ENCODE measurements around the gene FAM193B. TPM values are rescaled to one million over a fixed set of nuclear protein-coding genes. Genes with fewer than 3 reads are reported as not detected.
A peak's percentile ranks its signal among the peaks of the same experiment; 100 is the strongest.

Gene FAM193B
- total and polyA plus RNA-seq, 7 experiments from 2014 or later: 4.1 to 275 (median 157) TPM

GRCh38 chr5:177470759-177471536 lies 83.4 kb downstream of the FAM193B start:
- no peaks in the 10 kb centered on the region for H3K27me3 ChIP-seq (ENCODE audit: control insufficient read depth in 2 of 2, insufficient read depth in 2 of 2, low read length in 2 of 2)
- ChIA-PET POLR2A (interaction anchor here (1.0 to 1.9 kb wide), 3 partner anchors 27 to 67 kb away, joined by 3 to 4 read pairs (median 4); no protein-coding TSS in a partner anchor), CTCF (interaction anchor here (0.5 to 1.6 kb wide), 3 partner anchors 16 to 89 kb away, joined by 3 to 5 read pairs (median 3); no protein-coding TSS in a partner anchor)
- Mint-ChIP-seq H3K4me3 (peak overlapping the region in 2 of 10 donors; percentile 29 to 43), H3K27ac (peak overlapping the region in 1 of 9 donors; percentile 52), H3K27me3 (peaks cover 0 to 9% (median 0%) of the 10 kb centered on the region in 5 donors), H3K4me1 (peaks cover 19 to 32% (median 28%) of the 10 kb centered on the region in 7 donors), H3K9me3 (no peaks in the 10 kb centered on the region), H3K36me3 (peaks cover 0 to under 1% (median 0%) of the 10 kb centered on the region in 5 donors)
- H3K27ac ChIP-seq (ENCODE audit: low read depth, low read length): no peak overlapping the region
- ATAC-seq (no peak), DNase-seq (no peak)
- peaks cover 9 to 24% of the 10 kb centered on the region in 2 donors for H3K4me1 ChIP-seq (ENCODE audit: control insufficient read depth in 2 of 2, insufficient read depth in 2 of 2, low read length in 2 of 2)
- H3K9me3 ChIP-seq (ENCODE audit: control insufficient read depth in 2 of 3, low read length in 3 of 3): no peaks in the 10 kb centered on the region
- no peaks in the 10 kb centered on the region for H3K36me3 ChIP-seq (ENCODE audit: control insufficient read depth in 2 of 3, insufficient read depth in 3 of 3, low read length in 3 of 3)
- H3K4me3 ChIP-seq (ENCODE audit: low read length): no peak overlapping the region
- intact Hi-C loops (cut with micrococcal nuclease): no loop called here

Other genes starting within 250 kb of the FAM193B start
- gene MXD3, start 242.7 kb downstream of the FAM193B start, total RNA-seq: 10 to 100 TPM in 4 of 5 experiments, 1 to 10 TPM in 1; 8.8 to 39.8 (median 18.3) TPM
- under 1 TPM; 0.63 to 0.75 TPM for gene MXD3, start 242.7 kb downstream of the FAM193B start, polyA plus RNA-seq
- gene LMAN2, start 202.9 kb downstream of the FAM193B start, total RNA-seq: 100 to 1,000 TPM in 2 of 5 experiments, 10 to 100 TPM in 3; 71.8 to 144 (median 99.7) TPM
- gene LMAN2, start 202.9 kb downstream of the FAM193B start, polyA plus RNA-seq: 100 to 1,000 TPM; 194 to 202 TPM
- 100 to 1,000 TPM in 3 of 5 experiments, 10 to 100 TPM in 2; 68.4 to 196 (median 112) TPM for gene RGS14, start 196.6 kb downstream of the FAM193B start, total RNA-seq
- gene RGS14, start 196.6 kb downstream of the FAM193B start, polyA plus RNA-seq: 100 to 1,000 TPM in 1 of 2 donors, 10 to 100 TPM in 1; 32.9 to 100 TPM
- gene SLC34A1, start 170.1 kb downstream of the FAM193B start, total RNA-seq: under 1 TPM in 2 of 5 experiments, not detected in 3; 0.27 to 0.29 TPM
- gene SLC34A1, start 170.1 kb downstream of the FAM193B start, polyA plus RNA-seq: not detected
- not detected for gene PFN3, start 153.9 kb downstream of the FAM193B start, total RNA-seq
- not detected for gene PFN3, start 153.9 kb downstream of the FAM193B start, polyA plus RNA-seq
- 1 to 10 TPM in 1 of 5 experiments, under 1 TPM in 2, not detected in 2; 0.16 to 2.1 (median 0.34) TPM for gene F12, start 145.0 kb downstream of the FAM193B start, total RNA-seq
- under 1 TPM in 1 of 2 donors, not detected in 1; 0.64 TPM for gene F12, start 145.0 kb downstream of the FAM193B start, polyA plus RNA-seq
- gene GRK6, start 127.9 kb downstream of the FAM193B start, total RNA-seq: 100 to 1,000 TPM; 161 to 246 (median 200) TPM
- gene GRK6, start 127.9 kb downstream of the FAM193B start, polyA plus RNA-seq: 100 to 1,000 TPM in 1 of 2 donors, 10 to 100 TPM in 1; 78.8 to 202 TPM
- 10 to 100 TPM in 2 of 5 experiments, 1 to 10 TPM in 3; 6.4 to 31.8 (median 6.8) TPM for gene PRR7, start 107.7 kb downstream of the FAM193B start, total RNA-seq
- gene PRR7, start 107.7 kb downstream of the FAM193B start, polyA plus RNA-seq: 10 to 100 TPM; 11.7 to 19.4 TPM
- gene DBN1, start 80.9 kb downstream of the FAM193B start, total RNA-seq: 1 to 10 TPM; 1.2 to 8.8 (median 5.7) TPM
- gene DBN1, start 80.9 kb downstream of the FAM193B start, polyA plus RNA-seq: 1 to 10 TPM in 1 of 2 donors, under 1 TPM in 1; 0.64 to 2.2 TPM
- 10 to 100 TPM in 3 of 5 experiments, 1 to 10 TPM in 2; 4.1 to 63.2 (median 11.9) TPM for gene PDLIM7, start 57.0 kb downstream of the FAM193B start, total RNA-seq
- gene PDLIM7, start 57.0 kb downstream of the FAM193B start, polyA plus RNA-seq: 1 to 10 TPM; 2.7 to 4.5 TPM
- 10 to 100 TPM in 1 of 5 experiments, 1 to 10 TPM in 4; 2.4 to 67.1 (median 6.0) TPM for gene DOK3, start 44.7 kb downstream of the FAM193B start, total RNA-seq
- under 1 TPM; 0.09 to 0.25 TPM for gene DOK3, start 44.7 kb downstream of the FAM193B start, polyA plus RNA-seq
- gene DDX41, start 37.6 kb downstream of the FAM193B start, total RNA-seq: 100 to 1,000 TPM in 1 of 5 experiments, 10 to 100 TPM in 4; 65.8 to 126 (median 76.1) TPM
- 10 to 100 TPM; 39.2 to 54.6 TPM for gene DDX41, start 37.6 kb downstream of the FAM193B start, polyA plus RNA-seq
- gene TMED9, start 37.6 kb upstream of the FAM193B start, total RNA-seq: 100 to 1,000 TPM in 1 of 5 experiments, 10 to 100 TPM in 4; 50.5 to 144 (median 67.5) TPM
- gene TMED9, start 37.6 kb upstream of the FAM193B start, polyA plus RNA-seq: 100 to 1,000 TPM in 1 of 2 donors, 10 to 100 TPM in 1; 99.7 to 103 TPM
- 10 to 100 TPM; 25.4 to 42.2 (median 32.1) TPM for gene B4GALT7, start 45.6 kb upstream of the FAM193B start, total RNA-seq
- gene B4GALT7, start 45.6 kb upstream of the FAM193B start, polyA plus RNA-seq: 10 to 100 TPM; 18.8 to 24.9 TPM
- 100 to 1,000 TPM in 3 of 5 experiments, 10 to 100 TPM in 2; 27.9 to 166 (median 125) TPM for gene FAM153A, start 228.3 kb upstream of the FAM193B start, total RNA-seq
- gene FAM153A, start 228.3 kb upstream of the FAM193B start, polyA plus RNA-seq: 1 to 10 TPM; 1.2 to 4.0 TPM

All from naive thymus-derived CD4-positive, alpha-beta T cell (primary cell).